Transverse colon (tissue), 3 donors: ENCODE measurements around the gene LIN7C.

ENCODE experiments used
- CTCF ChIP-seq, 5 experiments: fragments of 200-600 bp in 3 of 5; fragments of 450-650 bp in 2 of 5; sonication (generic) in 3 of 5; IDR thresholded peaks; 1 replicate in 2 of 5; 2 replicates in 3 of 5; pipeline ENCODE4 v1.5.1; 2016 to 2017; ENCODE audit warnings: antibody characterized with exemption in 5 of 5, inconsistent platforms in 3 of 5, mild to moderate bottlenecking in 2 of 5, moderate library complexity in 1 of 5
- POLR2A ChIP-seq: fragments of 450-650 bp; IDR thresholded peaks from one replicate; pipeline ENCODE4 v1.6.1; 2016; ENCODE audit warnings: antibody characterized with exemption, mild to moderate bottlenecking, moderate library complexity

- TF ChIP-seq CTCF (IDR thresholded peaks at IDR 0.05) = no peak
- no peak for TF ChIP-seq POLR2A
Measured at GRCh38 chr11:27470166-27470565, 36.4 kb downstream of the LIN7C start.
